ENCODE results near the gene AOX1. TPM values are rescaled to one million over a fixed set of nuclear protein-coding genes. Genes with fewer than 3 reads are reported as not detected.

Gene AOX1
- total and polyA plus RNA-seq, 9 of the 15 experiments (the other 6 are each of a cell fraction or from before 2014, with no cell fraction given) = 0.10 to 0.55 (median 0.20) TPM; not detected in 6

- H3K4me3 ChIP-seq = no peak overlapping the region
- peaks cover 0 to 6% of the 10 kb centered on the region in 2 experiments; a peak in 2 of 5 replicates for H3K27me3 ChIP-seq (ENCODE audit: control insufficient read depth in 2 of 2, insufficient read depth in 2 of 2, low read length in 2 of 2)
- FAIRE-seq (no peak), ATAC-seq (no peak), DNase-seq (ENCODE audit: extremely low read depth in 1 of 4, low spot score in 3 of 4) (no peak)
- H3K79me2 ChIP-seq (ENCODE audit: control insufficient read depth, insufficient read depth, low read length) = no peaks in the 10 kb centered on the region
- no peaks in the 10 kb centered on the region for H3K36me3 ChIP-seq (ENCODE audit: control insufficient read depth, insufficient read depth, low read length)
- H2AFZ ChIP-seq (ENCODE audit: low read depth, low read length) = no peak overlapping the region
- no peaks in the 10 kb centered on the region for H4K20me1 ChIP-seq (replicated peaks; ENCODE audit: control insufficient read depth, insufficient read depth, low read length)
- ChIA-PET CTCF (ENCODE audit: low intra/inter-chr PET ratio) (no interaction called here), POLR2A (interaction anchor here (0.5 to 0.6 kb wide), 3 partner anchors 105 to 648 kb away, joined by 3 to 4 read pairs (median 3); no protein-coding TSS in a partner anchor)
- 3% methylated on average over 4 of the region's 4 CpGs for WGBS (ENCODE audit: insufficient coverage, low coverage, missing lambda C conversion rate)
- TF ChIP-seq DACH1 (IDR thresholded peaks at IDR 0.05; ENCODE audit: partially characterized antibody) (no peak), HMGXB4 (CRISPR knock-in tag; IDR thresholded peaks at IDR 0.05) (no peak), ATF3 (IDR thresholded peaks at IDR 0.05) (no peak), ATF3 (CRISPR knock-in tag; conservative IDR thresholded peaks at IDR 0.05) (no peak), PRPF4 (IDR thresholded peaks at IDR 0.05; ENCODE audit: insufficient read depth, low read depth, low read length, poor library complexity, severe bottlenecking) (no peak), MCM5 (IDR thresholded peaks at IDR 0.05; ENCODE audit: low read depth) (no peak), ZBTB11 (CRISPR knock-in tag; IDR thresholded peaks at IDR 0.05) (no peak), ZNF174 (CRISPR knock-in tag; IDR thresholded peaks at IDR 0.05) (no peak), ILK (tag; IDR thresholded peaks at IDR 0.05; ENCODE audit: borderline replicate concordance, low read depth) (no peak), ZBTB26 (CRISPR knock-in tag; IDR thresholded peaks at IDR 0.05) (no peak), TBL1XR1 (IDR thresholded peaks at IDR 0.05; ENCODE audit: low read length in 2 of 2) (no peak)
- no peak overlapping the region for H3K9ac ChIP-seq (ENCODE audit: insufficient read depth in 1 of 2, low read depth in 2 of 2, low read length in 2 of 2)
- no peaks in the 10 kb centered on the region for H3K9me1 ChIP-seq (ENCODE audit: control insufficient read depth, insufficient read depth, low read length)
- H3K27ac ChIP-seq (ENCODE audit: extremely low read depth, low read depth, low read length) = no peak overlapping the region
- no TSS peak for BruUV-seq (replicated peaks)
- intact Hi-C loops (cut with micrococcal nuclease) (no loop called here), in situ Hi-C loops (cut with MboI) (no loop called here)
- H3K4me1 ChIP-seq (replicated peaks in 1 of 2; ENCODE audit: control insufficient read depth in 2 of 2, insufficient read depth in 2 of 2, low read length in 2 of 2) = no peaks in the 10 kb centered on the region; a peak in 1 of 5 replicates
- no peak overlapping the region for H3K4me2 ChIP-seq (ENCODE audit: insufficient read depth, low read length)
- no peaks in the 10 kb centered on the region for H3K9me3 ChIP-seq (replicated peaks; ENCODE audit: control insufficient read depth, insufficient read depth, low read depth, low read length)
Measured at GRCh38 chr2:200627110-200627770, 41.4 kb downstream of the AOX1 start.

Measured in K562 (cell line).